MM.1S (cell line): Measurements from ENCODE around the gene EMILIN3.
A peak's percentile ranks its signal among the peaks of the same experiment; 100 is the strongest.

Experiments used
- DNase-seq: peaks from one replicate; pipeline ENCODE4 v3.0.0-alpha.2; 2015
- H2AFZ ChIP-seq: fragments of 300-600 bp; sonication (generic); 2 replicates; pipeline ENCODE4 v1.6.0; 2016; ENCODE audit warnings: antibody characterized with exemption, low read length
- H3F3A ChIP-seq: fragments of 300-600 bp; sonication (generic); 2 replicates; pipeline ENCODE4 v1.6.1; 2016; ENCODE audit warnings: mild to moderate bottlenecking, antibody characterized with exemption, low read length, moderate library complexity, mixed read lengths; ENCODE audit not compliant: insufficient read depth
- H3K27ac ChIP-seq: fragments of 300-600 bp; sonication (generic); 2 replicates; pipeline ENCODE4 v1.5.1; 2016; ENCODE audit warnings: mild to moderate bottlenecking, low read length
- H3K27me3 ChIP-seq: fragments of 300-600 bp; sonication (generic); replicated peaks from 2 replicates; pipeline ENCODE4 v1.6.0; 2016; ENCODE audit warnings: low read length; ENCODE audit not compliant: insufficient read depth
- H3K36me3 ChIP-seq: fragments of 300-600 bp; sonication (generic); replicated peaks from 2 replicates; pipeline ENCODE4 v1.6.1; 2016; ENCODE audit warnings: mild to moderate bottlenecking, low read length, mixed read lengths; ENCODE audit not compliant: insufficient read depth
- H3K4me1 ChIP-seq: fragments of 300-600 bp; sonication (generic); 2 replicates; pipeline ENCODE4 v1.6.1; 2016; ENCODE audit warnings: low read length, mixed read lengths
- H3K4me2 ChIP-seq: fragments of 300-600 bp; sonication (generic); 2 replicates; pipeline ENCODE4 v1.6.0; 2016; ENCODE audit warnings: low read depth, low read length
- H3K4me3 ChIP-seq: fragments of 300-600 bp; sonication (generic); 2 replicates; pipeline ENCODE4 v1.5.1; 2016; ENCODE audit warnings: low read length, mixed read lengths
- H3K79me2 ChIP-seq: fragments of 300-600 bp; sonication (generic); 2 replicates; pipeline ENCODE4 v1.6.1; 2016; ENCODE audit warnings: mixed run types, low read length, mixed read lengths
- H3K9ac ChIP-seq: fragments of 300-600 bp; sonication (generic); 2 replicates; pipeline ENCODE4 v1.6.1; 2016; ENCODE audit warnings: low read length, mixed read lengths
- H3K9me2 ChIP-seq: fragments of 300-600 bp; sonication (generic); replicated peaks from 2 replicates; pipeline ENCODE4 v1.6.1; 2016; ENCODE audit warnings: mild to moderate bottlenecking, low read length, mixed read lengths; ENCODE audit not compliant: insufficient read depth
- H3K9me3 ChIP-seq: fragments of 300-600 bp; sonication (generic); replicated peaks from 2 replicates; pipeline ENCODE4 v1.6.1; 2016; ENCODE audit warnings: mild to moderate bottlenecking, low read length, mixed read lengths; ENCODE audit not compliant: insufficient read depth
- H4K20me1 ChIP-seq: fragments of 300-600 bp; sonication (generic); 2 replicates; pipeline ENCODE4 v1.6.1; 2016; ENCODE audit warnings: mild to moderate bottlenecking, low read length, moderate library complexity, mixed read lengths; ENCODE audit not compliant: insufficient read depth
- EZH2 ChIP-seq: fragments of 300-600 bp; sonication (generic); optimal IDR thresholded peaks from 2 replicates; pipeline ENCODE3; 2017; ENCODE audit warnings: low read depth, mild to moderate bottlenecking, antibody characterized with exemption, low read length, mixed read lengths
- EZH2phosphoT487 ChIP-seq: fragments of 300-600 bp; sonication (generic); IDR thresholded peaks from 2 replicates; pipeline ENCODE4 v1.6.1; 2018; ENCODE audit warnings: antibody characterized with exemption, low read length
- TF ChIP-seq, protein P1 (sequence below): fragments of 300-600 bp; sonication (generic); IDR thresholded peaks from 2 replicates; pipeline ENCODE4 v1.5.1; 2016; ENCODE audit warnings: antibody characterized with exemption, low read length, mixed read lengths

The EMILIN3 gene

GRCh38 chr20:41369673-41370072 lies 3.1 kb upstream of the EMILIN3 start:
- no peaks in the 10 kb centered on the region for H3K9me3 ChIP-seq
- no peaks in the 10 kb centered on the region for H3K9me2 ChIP-seq
- TF ChIP-seq EZH2phosphoT487 (no peak), EZH2 (no peak)
- TF ChIP-seq, protein P1, sequence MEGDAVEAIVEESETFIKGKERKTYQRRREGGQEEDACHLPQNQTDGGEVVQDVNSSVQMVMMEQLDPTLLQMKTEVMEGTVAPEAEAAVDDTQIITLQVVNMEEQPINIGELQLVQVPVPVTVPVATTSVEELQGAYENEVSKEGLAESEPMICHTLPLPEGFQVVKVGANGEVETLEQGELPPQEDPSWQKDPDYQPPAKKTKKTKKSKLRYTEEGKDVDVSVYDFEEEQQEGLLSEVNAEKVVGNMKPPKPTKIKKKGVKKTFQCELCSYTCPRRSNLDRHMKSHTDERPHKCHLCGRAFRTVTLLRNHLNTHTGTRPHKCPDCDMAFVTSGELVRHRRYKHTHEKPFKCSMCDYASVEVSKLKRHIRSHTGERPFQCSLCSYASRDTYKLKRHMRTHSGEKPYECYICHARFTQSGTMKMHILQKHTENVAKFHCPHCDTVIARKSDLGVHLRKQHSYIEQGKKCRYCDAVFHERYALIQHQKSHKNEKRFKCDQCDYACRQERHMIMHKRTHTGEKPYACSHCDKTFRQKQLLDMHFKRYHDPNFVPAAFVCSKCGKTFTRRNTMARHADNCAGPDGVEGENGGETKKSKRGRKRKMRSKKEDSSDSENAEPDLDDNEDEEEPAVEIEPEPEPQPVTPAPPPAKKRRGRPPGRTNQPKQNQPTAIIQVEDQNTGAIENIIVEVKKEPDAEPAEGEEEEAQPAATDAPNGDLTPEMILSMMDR, result no peak
- no peak overlapping the region; the same call in 1 of the 2 replicates for H2AFZ ChIP-seq
- H3K4me1 ChIP-seq, result peaks cover 14% of the 10 kb centered on the region
- H3K4me3 ChIP-seq, result no peak overlapping the region
- no peaks in the 10 kb centered on the region for H4K20me1 ChIP-seq
- peaks cover 24% of the 10 kb centered on the region for H3K27me3 ChIP-seq
- no peak overlapping the region for H3K9ac ChIP-seq
- H3F3A ChIP-seq, result no peaks in the 10 kb centered on the region
- H3K36me3 ChIP-seq, result no peaks in the 10 kb centered on the region
- DNase-seq, result peak; percentile 9
- no peak overlapping the region for H3K4me2 ChIP-seq
- H3K79me2 ChIP-seq, result no peaks in the 10 kb centered on the region
- H3K27ac ChIP-seq, result no peak overlapping the region

DNA sequence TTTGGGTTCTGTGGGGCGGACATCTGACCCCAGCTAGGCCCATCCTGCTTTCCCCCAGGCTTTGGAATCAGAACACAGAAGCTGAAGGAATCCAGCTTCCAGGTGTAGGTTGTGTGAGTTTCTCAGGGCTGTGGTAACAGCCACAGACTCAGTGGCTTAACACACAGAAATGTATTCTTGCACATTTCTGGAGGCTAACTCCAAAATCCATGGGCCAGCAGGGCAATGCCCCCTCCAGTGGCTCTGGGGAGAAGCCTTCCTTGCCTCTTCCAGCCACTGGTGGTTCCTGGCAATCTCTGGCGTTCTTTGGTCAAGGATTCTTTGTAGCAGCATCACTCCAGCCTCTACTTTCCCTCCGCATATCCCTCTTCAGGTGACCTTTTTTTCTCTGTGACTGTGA lies 1.3 kb upstream of the EMILIN3 start:
- no peak overlapping the region for H3K4me3 ChIP-seq
- no peaks in the 10 kb centered on the region for H3K9me2 ChIP-seq
- no peaks in the 10 kb centered on the region for H3F3A ChIP-seq
- no peak overlapping the region for H3K9ac ChIP-seq
- no peak overlapping the region for H3K27ac ChIP-seq
- DNase-seq, result no peak
- H2AFZ ChIP-seq, result no peak overlapping the region
- no peaks in the 10 kb centered on the region for H4K20me1 ChIP-seq
- no peak overlapping the region for H3K4me2 ChIP-seq
- no peaks in the 10 kb centered on the region for H3K79me2 ChIP-seq
- H3K36me3 ChIP-seq, result no peaks in the 10 kb centered on the region
- peaks cover 14% of the 10 kb centered on the region for H3K4me1 ChIP-seq
- TF ChIP-seq, protein P1, result no peak
- TF ChIP-seq EZH2phosphoT487, result no peak
- no peak for TF ChIP-seq EZH2
- H3K9me3 ChIP-seq, result no peaks in the 10 kb centered on the region
- H3K27me3 ChIP-seq, result peaks cover 24% of the 10 kb centered on the region

DNA sequence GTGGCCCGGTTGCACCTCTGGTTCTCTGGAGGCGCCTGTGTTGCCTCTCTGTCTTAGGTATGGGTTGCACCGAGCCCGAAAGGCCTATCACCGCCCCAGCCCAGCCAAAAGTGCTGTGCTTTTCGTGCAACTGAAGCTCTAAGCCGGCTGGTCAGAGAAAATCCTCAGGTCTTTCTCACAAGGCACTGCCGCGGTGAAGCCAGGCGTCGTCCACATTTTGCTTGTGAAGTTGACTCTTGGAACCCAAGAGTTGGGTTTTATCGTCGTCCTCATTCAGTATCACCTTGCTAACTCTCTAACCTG lies 726 bp upstream of the EMILIN3 start:
- peaks cover 24% of the 10 kb centered on the region for H3K27me3 ChIP-seq

More for the DNA sequence above, 726 bp upstream of the EMILIN3 start:
- Histone ChIP-seq H3K4me1 (peaks cover 14% of the 10 kb centered on the region), H2AFZ (no peak overlapping the region), H3K9me3 (no peaks in the 10 kb centered on the region), H3K4me3 (no peak overlapping the region), H3K27ac (no peak overlapping the region), H3K9ac (no peak overlapping the region), H3K9me2 (no peaks in the 10 kb centered on the region), H3K36me3 (no peaks in the 10 kb centered on the region), H3K4me2 (no peak overlapping the region), H4K20me1 (no peaks in the 10 kb centered on the region), H3F3A (no peaks in the 10 kb centered on the region), H3K79me2 (no peaks in the 10 kb centered on the region)
- DNase-seq, result no peak
- TF ChIP-seq, protein P1, result no peak
- TF ChIP-seq EZH2phosphoT487, result no peak
- TF ChIP-seq EZH2, result no peak
